GM15510 (cell line): ENCODE data around the gene MED13L.

Source experiments
- POLR2A ChIP-seq: IDR thresholded peaks from 3 replicates; pipeline ENCODE4 v1.6.1; 2011; ENCODE audit warnings: borderline replicate concordance; ENCODE audit not compliant: insufficient read length; ENCODE audit errors: extremely low read depth

The MED13L gene

GRCh38 chr12:115998794-115999478 lies 278.6 kb downstream of the MED13L start:
- TF ChIP-seq POLR2A = no peak

GRCh38 chr12:115998119-115998633 lies 279.3 kb downstream of the MED13L start:
- TF ChIP-seq POLR2A = no peak

GRCh38 chr12:115993737-115994136 lies 283.8 kb downstream of the MED13L start:
- no peak for TF ChIP-seq POLR2A

- TF ChIP-seq POLR2A = no peak
These were observed 287.3 kb downstream of the MED13L start for GRCh38 chr12:115990241-115990640.

- TF ChIP-seq POLR2A = no peak
These were observed 288.6 kb downstream of the MED13L start for GRCh38 chr12:115988625-115989563.

- TF ChIP-seq POLR2A = no peak
These were observed 289.3 kb downstream of the MED13L start for GRCh38 chr12:115988212-115988611.

- TF ChIP-seq POLR2A = no peak
These were observed 292.9 kb downstream of the MED13L start for GRCh38 chr12:115984616-115985015.

GRCh38 chr12:115983226-115983798 lies 294.2 kb downstream of the MED13L start:
- no peak for TF ChIP-seq POLR2A

GRCh38 chr12:115980339-115980738 lies 297.2 kb downstream of the MED13L start:
- no peak for TF ChIP-seq POLR2A

GRCh38 chr12:115979851-115980250 lies 297.6 kb downstream of the MED13L start:
- no peak for TF ChIP-seq POLR2A

GRCh38 chr12:115979351-115979750 lies 298.1 kb downstream of the MED13L start:
- TF ChIP-seq POLR2A = no peak

GRCh38 chr12:115975411-115975810 lies 302.1 kb downstream of the MED13L start:
- no peak for TF ChIP-seq POLR2A

GRCh38 chr12:115973968-115974724 lies 303.3 kb downstream of the MED13L start:
- TF ChIP-seq POLR2A = no peak

- TF ChIP-seq POLR2A = no peak
These were observed 304.4 kb downstream of the MED13L start for GRCh38 chr12:115973066-115973465.
